BE2C (cell line): Measurements from ENCODE around the gene TTF1.
"Not testable (repeated sequence)": the region's sequence is repeated elsewhere in the genome, so short reads cannot be mapped to it uniquely, and the experiment has no call there.

Experiments used
- DNase-seq: peaks from one replicate; pipeline ENCODE4 v3.0.0-alpha.2; 2020
- H3K27me3 ChIP-seq: fragments of 250-450 bp; sonication (Bioruptor Pico); 2 replicates; pipeline ENCODE4 v1.5.1; 2020; ENCODE audit warnings: mild to moderate bottlenecking
- H3K36me3 ChIP-seq: fragments of 250-450 bp; sonication (Bioruptor Pico); 2 replicates; pipeline ENCODE4 v1.5.1; 2020; ENCODE audit warnings: mild to moderate bottlenecking
- H3K4me1 ChIP-seq: fragments of 250-450 bp; sonication (Bioruptor Pico); 2 replicates; pipeline ENCODE4 v1.5.1; 2020
- H3K4me3 ChIP-seq: 2 replicates; pipeline ENCODE4 v1.5.1; 2011; ENCODE audit warnings: low read depth, low read length
- H3K9me3 ChIP-seq: fragments of 250-450 bp; sonication (Bioruptor Pico); 2 replicates; pipeline ENCODE4 v1.5.1; 2020
- TF ChIP-seq, protein P1 (sequence below): IDR thresholded peaks from 2 replicates; pipeline ENCODE4 v1.5.1; 2012; ENCODE audit warnings: mild to moderate bottlenecking, low read depth, low read length

TTF1 gene

DNA sequence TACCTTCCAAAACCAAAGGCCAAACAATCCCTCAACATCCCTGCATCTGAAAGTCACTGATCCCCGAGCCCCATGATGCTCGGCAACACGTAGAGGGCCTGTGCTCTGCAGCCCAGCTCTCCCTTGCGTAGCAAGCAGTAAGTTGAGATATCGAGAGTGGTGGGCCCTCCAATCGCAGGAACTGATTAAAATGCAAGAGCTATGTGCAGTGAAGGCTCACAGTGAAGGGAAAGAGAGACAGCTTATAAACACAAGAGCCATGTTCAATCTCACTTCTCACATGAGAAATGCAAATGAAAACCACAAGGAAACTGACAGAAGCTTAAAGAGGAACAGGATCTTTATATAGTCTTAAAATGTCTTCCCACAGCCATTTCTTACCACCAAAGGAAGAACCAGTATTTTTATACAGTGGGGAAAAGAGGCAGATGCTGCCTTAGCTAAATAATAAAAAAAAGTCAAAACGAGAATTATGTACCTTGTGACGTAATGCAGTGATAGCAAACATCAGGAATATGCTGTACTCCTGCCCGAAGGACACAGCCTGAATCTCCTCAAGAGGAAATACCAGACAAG is 24.6 kb downstream of the TTF1 start:
- no peak for DNase-seq
- TF ChIP-seq, protein P1, sequence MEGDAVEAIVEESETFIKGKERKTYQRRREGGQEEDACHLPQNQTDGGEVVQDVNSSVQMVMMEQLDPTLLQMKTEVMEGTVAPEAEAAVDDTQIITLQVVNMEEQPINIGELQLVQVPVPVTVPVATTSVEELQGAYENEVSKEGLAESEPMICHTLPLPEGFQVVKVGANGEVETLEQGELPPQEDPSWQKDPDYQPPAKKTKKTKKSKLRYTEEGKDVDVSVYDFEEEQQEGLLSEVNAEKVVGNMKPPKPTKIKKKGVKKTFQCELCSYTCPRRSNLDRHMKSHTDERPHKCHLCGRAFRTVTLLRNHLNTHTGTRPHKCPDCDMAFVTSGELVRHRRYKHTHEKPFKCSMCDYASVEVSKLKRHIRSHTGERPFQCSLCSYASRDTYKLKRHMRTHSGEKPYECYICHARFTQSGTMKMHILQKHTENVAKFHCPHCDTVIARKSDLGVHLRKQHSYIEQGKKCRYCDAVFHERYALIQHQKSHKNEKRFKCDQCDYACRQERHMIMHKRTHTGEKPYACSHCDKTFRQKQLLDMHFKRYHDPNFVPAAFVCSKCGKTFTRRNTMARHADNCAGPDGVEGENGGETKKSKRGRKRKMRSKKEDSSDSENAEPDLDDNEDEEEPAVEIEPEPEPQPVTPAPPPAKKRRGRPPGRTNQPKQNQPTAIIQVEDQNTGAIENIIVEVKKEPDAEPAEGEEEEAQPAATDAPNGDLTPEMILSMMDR, result no peak
- H3K36me3 ChIP-seq, result peaks cover 26% of the 10 kb centered on the region
- H3K27me3 ChIP-seq, result no peaks in the 10 kb centered on the region
- H3K4me1 ChIP-seq, result no peaks in the 10 kb centered on the region
- H3K9me3 ChIP-seq, result no peaks in the 10 kb centered on the region
- no peak overlapping the region for H3K4me3 ChIP-seq

DNA sequence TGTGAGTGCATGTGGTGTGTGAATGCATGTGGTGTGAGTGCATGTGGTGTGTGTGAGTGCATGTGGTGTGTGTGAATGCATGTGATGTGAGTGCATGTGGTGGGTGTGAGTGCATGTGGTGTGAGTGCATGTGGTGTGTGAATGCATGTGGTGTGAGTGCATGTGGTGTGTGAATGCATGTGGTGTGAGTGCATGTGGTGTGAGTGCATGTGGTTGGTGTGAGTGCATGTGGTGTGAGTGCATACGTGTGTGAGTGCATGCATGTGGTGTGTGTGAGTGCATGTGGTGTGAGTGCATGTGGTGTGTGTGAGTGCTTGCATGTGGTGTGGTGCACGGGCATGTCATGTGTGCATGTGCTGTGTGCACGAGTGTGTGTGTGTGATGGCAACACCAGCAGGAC is 28.2 kb downstream of the TTF1 start:
- H3K4me1 ChIP-seq, H3K4me3 ChIP-seq, H3K9me3 ChIP-seq, DNase-seq, H3K27me3 ChIP-seq: not testable (repeated sequence)
- H3K36me3 ChIP-seq, result peaks cover 22% of the 10 kb centered on the region

DNA sequence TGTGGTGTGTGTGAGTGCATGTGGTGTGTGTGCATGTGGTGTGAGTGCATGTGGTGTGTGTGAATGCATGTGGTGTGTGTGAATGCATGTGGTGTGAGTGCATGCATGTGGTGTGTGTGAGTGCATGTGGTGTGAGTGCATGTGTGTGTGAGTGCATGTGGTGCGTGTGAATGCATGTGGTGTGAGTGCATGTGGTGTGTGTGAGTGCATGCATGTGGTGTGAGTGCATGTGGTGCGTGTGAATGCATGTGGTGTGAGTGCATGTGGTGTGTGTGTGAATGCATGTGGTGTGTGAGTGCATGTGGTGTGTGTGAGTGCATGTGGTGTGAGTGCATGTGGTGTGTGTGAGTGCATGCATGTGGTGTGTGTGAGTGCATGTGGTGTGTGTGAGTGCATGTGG is 28.9 kb downstream of the TTF1 start:
- H3K9me3 ChIP-seq, H3K4me1 ChIP-seq, DNase-seq, H3K27me3 ChIP-seq, H3K4me3 ChIP-seq: not testable (repeated sequence)
- H3K36me3 ChIP-seq, result peaks cover 22% of the 10 kb centered on the region

DNA sequence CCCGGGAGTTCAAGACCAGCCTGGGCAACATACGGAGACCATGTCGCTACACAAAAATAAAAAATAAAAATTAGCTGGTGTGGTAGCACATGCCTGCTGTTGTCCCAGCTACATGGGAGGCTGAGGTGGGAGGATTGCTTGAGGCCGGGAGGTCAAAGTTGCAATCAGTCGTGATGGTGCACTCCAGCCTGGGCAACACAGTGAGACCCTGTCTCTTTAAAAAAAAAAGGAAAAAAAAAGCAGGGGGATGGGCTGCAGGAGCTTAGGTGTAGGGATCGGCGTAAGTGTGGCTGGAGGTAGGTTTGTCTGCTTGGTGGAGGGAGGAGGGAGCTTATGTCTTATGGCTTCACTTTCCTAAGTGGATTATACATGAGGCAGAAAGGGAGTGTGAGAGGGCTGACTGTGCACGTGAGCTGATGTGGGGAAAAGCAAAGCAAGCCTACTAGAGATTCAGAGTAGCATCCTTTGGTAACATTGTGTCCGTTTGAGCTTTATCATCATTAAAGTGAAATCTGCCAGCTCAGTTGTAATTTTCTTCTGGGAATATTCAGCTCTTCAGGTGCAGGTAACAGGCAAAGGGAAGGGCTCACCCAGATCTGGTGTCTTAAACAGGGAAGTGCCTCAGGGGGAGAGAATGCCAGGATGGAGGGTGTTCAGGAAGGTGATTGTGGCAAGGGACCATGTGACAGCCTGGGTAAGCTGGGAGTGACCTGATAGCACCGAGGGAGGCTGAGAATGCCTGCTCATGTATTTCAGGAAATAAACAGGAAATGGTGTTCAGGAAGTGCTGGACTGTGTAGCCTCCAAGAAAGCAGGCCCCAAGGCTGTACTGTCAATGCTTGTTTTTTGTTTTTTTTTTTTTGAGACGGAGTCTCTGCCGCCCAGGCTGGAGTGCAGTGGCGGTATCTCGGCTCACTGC is 34.2 kb downstream of the TTF1 start:
- DNase-seq, result peak; percentile 26

DNA sequence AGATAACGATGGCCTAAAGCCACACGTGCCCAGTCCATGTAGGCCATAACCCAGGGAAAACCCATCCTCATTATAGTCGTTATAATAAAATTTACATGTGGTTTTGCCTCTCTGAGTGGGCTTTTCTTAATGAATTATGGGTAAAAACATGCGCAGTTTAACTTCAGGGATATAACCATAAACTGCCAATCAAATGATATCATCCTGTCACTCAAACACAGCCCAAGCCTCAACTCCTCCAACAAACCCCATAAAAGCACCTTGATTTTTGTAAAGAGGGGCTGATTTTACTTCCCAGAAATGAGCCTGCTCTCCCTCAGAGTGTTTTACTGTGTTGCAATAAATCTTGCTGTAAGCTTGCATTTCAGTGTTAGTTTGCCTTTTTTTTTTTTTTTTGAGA is 36.0 kb downstream of the TTF1 start:
- TF ChIP-seq, protein P1, result no peak
- Histone ChIP-seq H3K27me3 (no peaks in the 10 kb centered on the region), H3K36me3 (peaks cover 8% of the 10 kb centered on the region; the same call in 1 of the 2 replicates), H3K4me1 (no peaks in the 10 kb centered on the region), H3K4me3 (no peak overlapping the region), H3K9me3 (no peaks in the 10 kb centered on the region)
- DNase-seq, result no peak

More for the DNA sequence above, 34.2 kb downstream of the TTF1 start:
- TF ChIP-seq, protein P1, result no peak
- Histone ChIP-seq H3K4me3 (no peak overlapping the region), H3K27me3 (no peaks in the 10 kb centered on the region), H3K36me3 (peaks cover 13% of the 10 kb centered on the region; the same call in 1 of the 2 replicates), H3K9me3 (no peaks in the 10 kb centered on the region), H3K4me1 (no peaks in the 10 kb centered on the region)

DNA sequence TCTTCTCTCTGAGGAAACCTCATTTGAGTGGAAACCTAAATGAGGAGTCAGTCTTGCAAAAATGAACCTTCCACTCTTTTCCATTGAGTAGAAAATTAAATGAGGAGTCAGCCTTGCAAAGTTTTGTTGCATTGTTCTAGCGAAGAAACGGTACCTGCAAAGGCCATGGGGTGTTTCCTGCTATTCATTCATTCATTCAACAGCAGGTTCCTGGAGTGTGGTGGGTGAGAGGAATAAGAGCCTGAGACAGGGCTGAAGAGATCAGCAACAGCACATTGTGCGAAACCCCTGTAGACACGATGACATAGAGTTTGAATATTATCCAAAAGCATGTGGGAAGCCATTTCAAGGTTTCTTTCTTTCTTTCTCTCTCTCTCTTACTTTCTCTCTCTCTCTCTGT is 37.2 kb downstream of the TTF1 start:
- DNase-seq, result no peak
- TF ChIP-seq, protein P1, result no peak
- H3K4me1 ChIP-seq, result no peaks in the 10 kb centered on the region

DNA sequence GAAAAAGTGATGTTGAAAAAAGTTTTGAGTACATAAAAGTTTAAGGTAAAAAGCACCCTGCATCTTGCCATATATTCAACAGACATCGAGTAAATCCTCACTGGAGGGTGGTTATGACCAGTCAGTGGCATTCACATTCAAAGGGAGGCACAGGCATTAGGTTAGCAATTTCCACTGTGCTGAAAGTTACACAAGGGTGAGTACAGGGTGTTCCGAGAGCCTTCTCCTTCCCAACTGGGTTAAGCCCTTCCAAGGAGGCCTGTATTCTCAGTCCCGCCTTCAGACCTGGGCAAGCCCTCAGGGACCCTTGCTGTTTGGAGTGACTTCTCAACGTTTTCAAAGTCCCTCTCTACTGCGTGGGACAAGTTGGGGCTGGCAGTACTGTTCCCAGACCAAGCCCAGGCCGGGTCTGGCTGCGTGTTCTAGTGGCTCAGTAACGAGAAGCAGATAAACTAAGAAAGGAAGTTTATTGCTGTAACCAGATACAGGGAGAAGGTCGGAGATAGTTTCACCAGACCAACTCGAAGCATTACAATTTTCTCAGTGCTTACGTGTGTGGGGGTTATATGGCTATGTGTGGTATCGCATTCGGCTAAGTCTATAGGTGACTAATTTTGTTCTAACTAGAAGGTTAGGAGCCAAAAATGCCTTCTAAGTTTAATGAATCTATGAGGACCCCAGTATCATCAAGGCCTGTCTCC is 38.9 kb downstream of the TTF1 start:
- no peak for DNase-seq
- Histone ChIP-seq H3K4me1 (no peaks in the 10 kb centered on the region), H3K27me3 (no peaks in the 10 kb centered on the region), H3K36me3 (no peaks in the 10 kb centered on the region), H3K9me3 (no peaks in the 10 kb centered on the region), H3K4me3 (no peak overlapping the region)
- TF ChIP-seq, protein P1, result no peak

More for the DNA sequence above, 37.2 kb downstream of the TTF1 start:
- no peak overlapping the region for H3K4me3 ChIP-seq
- H3K9me3 ChIP-seq, result no peaks in the 10 kb centered on the region
- H3K27me3 ChIP-seq, result no peaks in the 10 kb centered on the region
- no peaks in the 10 kb centered on the region for H3K36me3 ChIP-seq
